Lung (tissue), 12 donors: Measurements from ENCODE around the gene NT5M. TPM values are rescaled to one million over a fixed set of nuclear protein-coding genes. Genes with fewer than 3 reads are reported as not detected.

Source experiments
- ATAC-seq: fragments of 200-7000 bp; cut with Tn5 transposase; one replicate; pipeline ENCODE4 v1.9.1; 2020; ENCODE audit warnings: moderate number of reproducible peaks; ENCODE audit not compliant: insufficient read depth, low FRiP score
- DNase-seq, 3 donors: peaks; one replicate each; pipeline ENCODE4 v3.0.0-alpha.2; 2013 to 2017
- H3K27ac ChIP-seq, 2 donors: one replicate each; pipeline ENCODE4 v1.5.1; 2013; ENCODE audit warnings: mild to moderate bottlenecking in 2 of 2, moderate library complexity in 2 of 2, control low read depth in 1 of 2, inconsistent platforms in 1 of 2, low read depth in 1 of 2, low read length in 1 of 2
- H3K27me3 ChIP-seq, 3 donors: one replicate each; pipeline ENCODE4 v1.5.1; 2013; ENCODE audit warnings: low read length in 2 of 3; ENCODE audit not compliant: control insufficient read depth in 3 of 3, insufficient read depth in 3 of 3
- H3K36me3 ChIP-seq, 4 donors: one replicate each; pipeline ENCODE4 v1.5.1; 2013; ENCODE audit warnings: low read length in 4 of 4, mild to moderate bottlenecking in 1 of 4, moderate library complexity in 1 of 4; ENCODE audit not compliant: control insufficient read depth in 4 of 4, insufficient read depth in 4 of 4
- H3K4me1 ChIP-seq, 5 donors: one replicate each; pipeline ENCODE4 v1.5.1; 2013; ENCODE audit warnings: low read length in 5 of 5, mild to moderate bottlenecking in 2 of 5, moderate library complexity in 1 of 5; ENCODE audit not compliant: control insufficient read depth in 5 of 5, insufficient read depth in 5 of 5
- H3K4me3 ChIP-seq: one replicate; pipeline ENCODE4 v1.5.1; 2013; ENCODE audit warnings: mild to moderate bottlenecking, control low read depth, moderate library complexity
- H3K9ac ChIP-seq, 2 donors: one replicate each; pipeline ENCODE4 v1.5.1; 2013; ENCODE audit warnings: low read length in 2 of 2, control low read depth in 1 of 2; ENCODE audit not compliant: insufficient read depth in 1 of 2
- H3K9me3 ChIP-seq, 4 donors: one replicate each; pipeline ENCODE4 v1.5.1; 2013; ENCODE audit warnings: low read length in 3 of 4, mild to moderate bottlenecking in 1 of 4, moderate library complexity in 1 of 4; ENCODE audit not compliant: control insufficient read depth in 4 of 4, insufficient read depth in 3 of 4
- WGBS, 2 donors: extraction: QIAGEN DNeasy Blood & Tissue Kit; methylation state at CpG; one replicate each; pipeline ENCODE4 v1.1.7; 2013; 5-methylcytosine and 5-hydroxymethylcytosine counted together
- polyA plus RNA-seq, 2 donors: library from polyadenylated mRNA; stranded (reverse); fragments of 200-250 nt; gene quantifications; one replicate each; pipeline ENCODE4 v1.2.1, GENCODE V29; 2013
- total RNA-seq, 2 donors: library from RNA; depleted of rRNA in 1 of 2; stranded (reverse); fragments of >200 nt in 1 of 2; gene quantifications; one replicate each; pipeline ENCODE4 v1.2.1, GENCODE V29; 2014 to 2021
- TF ChIP-seq, protein P1 (sequence below): IDR thresholded peaks from 2 replicates; pipeline ENCODE4 v1.5.1; 2012; ENCODE audit warnings: mild to moderate bottlenecking; ENCODE audit errors: control extremely low read depth, extremely low read depth
- donor health status: control.
- donor health status: control.
- donor health status: Bipolar disorder and iron deficiency.
- donor health status: healthy.
- donor health status: DM: yes; HTN: yes; CAD: no.

The NT5M gene
- total and polyA plus RNA-seq, 4 donors: 1.7 to 2.8 (median 2.1) TPM

DNA sequence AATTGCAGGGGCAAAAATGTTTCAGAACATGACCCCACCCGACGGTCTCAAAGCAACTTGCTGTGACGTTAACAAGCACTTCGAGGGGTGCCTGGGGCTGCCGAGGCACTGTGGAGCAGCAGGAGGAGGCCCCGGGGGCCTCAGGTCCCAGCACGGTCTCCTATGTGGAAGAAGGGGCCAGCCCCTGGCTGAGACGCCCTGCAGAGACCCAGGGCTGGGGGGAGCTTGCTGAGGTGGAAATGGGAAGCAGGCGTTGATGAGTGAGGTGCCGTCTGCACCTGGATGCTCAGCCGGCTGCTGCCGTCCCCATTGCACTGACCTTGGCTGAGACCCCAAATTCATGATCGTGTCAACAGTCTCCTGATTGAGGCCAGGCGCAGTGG lies 46.5 kb downstream of the NT5M start:
- DNase-seq: no peak
- WGBS, 2 donors: 61 to 72% methylated on average over 14 of the region's 14 CpGs
- Histone ChIP-seq H3K36me3 (no peaks in the 10 kb centered on the region), H3K9ac (no peak overlapping the region), H3K4me3 (no peak overlapping the region), H3K27me3 (no peaks in the 10 kb centered on the region), H3K27ac (no peak overlapping the region), H3K4me1 (peaks cover 0 to 12% (median 0%) of the 10 kb centered on the region in 5 donors), H3K9me3 (no peaks in the 10 kb centered on the region)
- TF ChIP-seq, protein P1, sequence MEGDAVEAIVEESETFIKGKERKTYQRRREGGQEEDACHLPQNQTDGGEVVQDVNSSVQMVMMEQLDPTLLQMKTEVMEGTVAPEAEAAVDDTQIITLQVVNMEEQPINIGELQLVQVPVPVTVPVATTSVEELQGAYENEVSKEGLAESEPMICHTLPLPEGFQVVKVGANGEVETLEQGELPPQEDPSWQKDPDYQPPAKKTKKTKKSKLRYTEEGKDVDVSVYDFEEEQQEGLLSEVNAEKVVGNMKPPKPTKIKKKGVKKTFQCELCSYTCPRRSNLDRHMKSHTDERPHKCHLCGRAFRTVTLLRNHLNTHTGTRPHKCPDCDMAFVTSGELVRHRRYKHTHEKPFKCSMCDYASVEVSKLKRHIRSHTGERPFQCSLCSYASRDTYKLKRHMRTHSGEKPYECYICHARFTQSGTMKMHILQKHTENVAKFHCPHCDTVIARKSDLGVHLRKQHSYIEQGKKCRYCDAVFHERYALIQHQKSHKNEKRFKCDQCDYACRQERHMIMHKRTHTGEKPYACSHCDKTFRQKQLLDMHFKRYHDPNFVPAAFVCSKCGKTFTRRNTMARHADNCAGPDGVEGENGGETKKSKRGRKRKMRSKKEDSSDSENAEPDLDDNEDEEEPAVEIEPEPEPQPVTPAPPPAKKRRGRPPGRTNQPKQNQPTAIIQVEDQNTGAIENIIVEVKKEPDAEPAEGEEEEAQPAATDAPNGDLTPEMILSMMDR: no peak
- ATAC-seq: no peak

GRCh38 chr17:17350491-17351355 lies 47.5 kb downstream of the NT5M start:
- H3K9ac ChIP-seq: no peak overlapping the region
- no peak for ATAC-seq
- no peaks in the 10 kb centered on the region for H3K36me3 ChIP-seq
- no peaks in the 10 kb centered on the region for H3K27me3 ChIP-seq
- WGBS, 2 donors: 79 to 90% methylated on average over 19 of the region's 19 CpGs
- H3K4me3 ChIP-seq: no peak overlapping the region
- DNase-seq: peak; percentile 31 to 73 (median 65)
- no peak overlapping the region for H3K27ac ChIP-seq
- no peaks in the 10 kb centered on the region for H3K9me3 ChIP-seq
- TF ChIP-seq, protein P1: no peak
- peaks cover 0 to 14% (median 4%) of the 10 kb centered on the region in 5 donors for H3K4me1 ChIP-seq

GRCh38 chr17:17351356-17351891 lies 48.3 kb downstream of the NT5M start:
- Histone ChIP-seq H3K36me3 (no peaks in the 10 kb centered on the region), H3K4me1 (peaks cover 0 to 14% (median 4%) of the 10 kb centered on the region in 5 donors), H3K27me3 (no peaks in the 10 kb centered on the region), H3K9me3 (no peaks in the 10 kb centered on the region), H3K27ac (no peak overlapping the region), H3K9ac (no peak overlapping the region), H3K4me3 (no peak overlapping the region)
- no peak for DNase-seq
- TF ChIP-seq, protein P1: no peak
- 74 to 84% methylated on average over 16 of the region's 16 CpGs for WGBS, 2 donors
- no peak for ATAC-seq
